GM06990 (cell line): ENCODE data around the gene NKRF.

Experiments used
- DNase-seq: peaks from one replicate; pipeline ENCODE4 v3.0.0-alpha.2; 2011; ENCODE audit not compliant: insufficient read length; ENCODE audit errors: extremely low read depth
- H3K27me3 ChIP-seq: replicated peaks from 2 replicates; pipeline ENCODE4 v1.6.0; 2011; ENCODE audit warnings: low read length; ENCODE audit not compliant: control insufficient read depth, insufficient read depth
- H3K36me3 ChIP-seq: 2 replicates; pipeline ENCODE4 v1.5.1; 2011; ENCODE audit warnings: low read length; ENCODE audit not compliant: control insufficient read depth, insufficient read depth
- H3K4me3 ChIP-seq: replicated peaks from 2 replicates; pipeline ENCODE4 v1.5.1; 2011; ENCODE audit warnings: low read depth, mild to moderate bottlenecking, control low read depth, low read length
- TF ChIP-seq, protein P1 (sequence below): IDR thresholded peaks from 2 replicates; pipeline ENCODE4 v1.5.1; 2011; ENCODE audit warnings: low read length, control low read depth, mild to moderate bottlenecking, inconsistent platforms; ENCODE audit not compliant: insufficient read depth, poor library complexity, severe bottlenecking

NKRF gene

DNA sequence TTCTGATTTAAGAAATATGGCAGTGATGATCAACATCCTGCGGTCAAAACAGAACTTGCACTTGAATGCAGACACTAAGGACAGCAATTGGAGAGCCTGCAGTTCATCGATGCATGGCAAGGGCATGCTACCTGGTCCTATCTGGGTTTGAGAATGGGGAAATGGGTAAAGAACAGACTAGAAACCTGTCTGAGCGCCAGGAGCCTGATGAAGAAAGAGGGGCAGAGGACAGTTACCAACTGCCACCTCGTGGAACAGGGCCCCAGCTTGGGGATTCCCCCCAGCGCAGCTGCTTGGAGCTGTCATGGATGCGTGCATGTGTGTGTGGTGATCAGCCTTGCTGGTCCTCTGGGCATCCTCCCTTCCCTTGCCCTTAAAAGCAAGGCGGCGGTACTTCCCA lies 30.2 kb upstream of the NKRF start:
- no peaks in the 10 kb centered on the region for H3K27me3 ChIP-seq
- peaks cover 4% of the 10 kb centered on the region for H3K36me3 ChIP-seq
- TF ChIP-seq, protein P1, sequence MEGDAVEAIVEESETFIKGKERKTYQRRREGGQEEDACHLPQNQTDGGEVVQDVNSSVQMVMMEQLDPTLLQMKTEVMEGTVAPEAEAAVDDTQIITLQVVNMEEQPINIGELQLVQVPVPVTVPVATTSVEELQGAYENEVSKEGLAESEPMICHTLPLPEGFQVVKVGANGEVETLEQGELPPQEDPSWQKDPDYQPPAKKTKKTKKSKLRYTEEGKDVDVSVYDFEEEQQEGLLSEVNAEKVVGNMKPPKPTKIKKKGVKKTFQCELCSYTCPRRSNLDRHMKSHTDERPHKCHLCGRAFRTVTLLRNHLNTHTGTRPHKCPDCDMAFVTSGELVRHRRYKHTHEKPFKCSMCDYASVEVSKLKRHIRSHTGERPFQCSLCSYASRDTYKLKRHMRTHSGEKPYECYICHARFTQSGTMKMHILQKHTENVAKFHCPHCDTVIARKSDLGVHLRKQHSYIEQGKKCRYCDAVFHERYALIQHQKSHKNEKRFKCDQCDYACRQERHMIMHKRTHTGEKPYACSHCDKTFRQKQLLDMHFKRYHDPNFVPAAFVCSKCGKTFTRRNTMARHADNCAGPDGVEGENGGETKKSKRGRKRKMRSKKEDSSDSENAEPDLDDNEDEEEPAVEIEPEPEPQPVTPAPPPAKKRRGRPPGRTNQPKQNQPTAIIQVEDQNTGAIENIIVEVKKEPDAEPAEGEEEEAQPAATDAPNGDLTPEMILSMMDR = no peak
- no peak overlapping the region for H3K4me3 ChIP-seq
- peak; percentile 70 for DNase-seq

DNA sequence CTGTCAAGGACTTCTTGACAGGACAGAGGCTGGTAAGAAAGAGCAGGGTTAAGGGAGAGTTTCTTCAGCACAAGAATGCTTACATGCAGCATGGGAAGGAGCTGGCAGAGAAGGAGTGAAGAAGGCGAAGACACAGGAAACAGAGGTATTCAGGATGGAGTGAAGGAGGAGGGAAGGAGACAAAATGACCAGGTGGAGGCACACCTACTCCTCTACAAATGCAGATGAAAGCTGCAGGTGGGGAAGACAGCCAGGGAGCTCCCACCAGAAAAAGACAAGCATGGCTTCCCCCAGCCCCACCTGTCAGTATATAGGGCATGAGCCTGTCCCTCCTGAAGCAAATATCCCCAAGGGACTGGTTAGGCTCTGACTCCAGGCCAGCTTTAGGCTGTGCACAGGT lies 29.6 kb upstream of the NKRF start:
- DNase-seq = no peak
- Histone ChIP-seq H3K4me3 (no peak overlapping the region), H3K36me3 (peaks cover 4% of the 10 kb centered on the region), H3K27me3 (no peaks in the 10 kb centered on the region)
- TF ChIP-seq, protein P1 = no peak

DNA sequence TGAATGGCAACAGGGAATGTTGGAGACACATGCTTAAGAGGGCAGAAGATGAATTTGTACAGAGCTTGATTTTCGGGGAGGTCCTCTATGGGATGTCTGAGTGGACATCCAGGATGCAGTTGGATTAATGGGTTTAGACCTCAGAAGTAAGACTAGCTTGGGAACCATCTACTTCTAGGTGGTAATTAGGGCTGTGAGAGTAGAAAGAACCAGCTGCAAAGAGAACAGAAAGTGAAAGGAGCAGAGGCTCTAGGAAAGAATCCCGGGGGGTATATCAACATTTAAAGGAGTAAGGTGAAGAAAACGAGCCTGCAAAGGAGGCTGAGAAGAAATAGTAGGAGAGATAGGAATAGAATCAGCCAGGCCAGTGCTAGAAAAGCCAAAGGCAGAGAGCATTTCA lies 29.0 kb upstream of the NKRF start:
- H3K36me3 ChIP-seq = peaks cover 4% of the 10 kb centered on the region
- no peak for DNase-seq
- TF ChIP-seq, protein P1 = no peak

DNA sequence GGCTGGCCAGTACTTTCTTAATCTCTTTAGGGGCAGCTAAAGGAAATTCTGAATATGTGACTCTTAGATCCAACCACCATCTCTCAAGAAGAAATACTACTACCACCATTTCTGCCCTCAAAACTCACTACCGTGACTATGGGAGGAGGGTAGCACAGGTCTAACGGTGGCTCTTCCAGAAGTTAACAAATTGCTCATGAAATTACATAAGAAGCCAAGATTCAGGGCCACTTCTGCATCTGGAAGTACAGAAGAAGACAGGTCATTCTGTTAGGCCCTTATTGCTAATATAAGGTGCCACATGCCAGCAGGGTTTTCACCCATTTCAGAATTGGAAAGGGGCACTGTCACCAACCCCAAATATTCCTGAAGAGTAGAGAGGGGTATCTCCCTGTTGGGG lies 19.6 kb upstream of the NKRF start:
- no peak for DNase-seq
- H3K4me3 ChIP-seq = no peak overlapping the region
- TF ChIP-seq, protein P1 = no peak
- no peaks in the 10 kb centered on the region; the same call in none of the 2 replicates for H3K36me3 ChIP-seq
- H3K27me3 ChIP-seq = no peaks in the 10 kb centered on the region

More for the DNA sequence above, 29.0 kb upstream of the NKRF start:
- H3K4me3 ChIP-seq = no peak overlapping the region
- H3K27me3 ChIP-seq = no peaks in the 10 kb centered on the region

DNA sequence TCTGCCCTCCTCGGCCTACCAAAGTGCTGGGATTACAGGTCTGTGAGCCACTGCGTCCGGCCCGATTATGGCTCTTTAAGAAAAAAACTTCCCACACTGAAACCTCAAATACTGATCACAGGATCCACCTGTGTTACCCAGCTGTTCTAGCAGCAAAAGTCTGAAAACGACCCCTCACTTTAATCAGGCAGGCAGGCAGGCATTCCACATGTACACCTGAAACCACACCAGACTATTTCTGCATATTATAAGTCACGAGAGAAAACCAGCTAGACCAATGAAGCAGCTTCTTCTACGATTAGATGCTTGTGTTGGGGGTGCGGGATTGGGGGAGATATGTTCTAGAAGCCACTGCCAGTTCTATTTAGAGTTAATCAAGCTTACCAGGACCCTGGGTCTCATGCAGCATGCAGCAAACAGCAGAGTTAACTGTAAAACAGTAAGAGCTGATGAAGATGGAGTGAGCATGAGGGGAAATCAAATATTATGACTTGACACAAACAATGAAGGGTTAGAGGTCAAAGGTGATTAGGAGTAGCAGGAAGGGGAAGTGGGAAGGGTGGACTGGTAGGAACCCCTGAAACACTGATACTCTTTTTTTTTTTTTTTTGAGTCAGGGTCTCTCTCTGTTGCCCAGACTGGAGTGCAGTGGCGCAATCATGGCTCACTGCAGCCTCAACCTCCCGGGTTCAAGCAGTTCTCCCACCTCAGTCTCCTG lies 18.9 kb upstream of the NKRF start:
- Histone ChIP-seq H3K4me3 (no peak overlapping the region), H3K36me3 (no peaks in the 10 kb centered on the region; the same call in none of the 2 replicates), H3K27me3 (no peaks in the 10 kb centered on the region)
- TF ChIP-seq, protein P1 = no peak
- DNase-seq = no peak
